Activated naive CD4-positive, alpha-beta T cell treated with anti-CD3 and anti-CD28 coated beads, Interleukin-2, amount 50 U/mL, for 72 hours (primary cell): ENCODE results near the gene PLD4. TPM values are rescaled to one million over a fixed set of nuclear protein-coding genes. Genes with fewer than 3 reads are reported as not detected.
A peak's percentile ranks its signal among the peaks of the same experiment; 100 is the strongest.

ENCODE experiments used
- ATAC-seq, 2 donors: fragments of 150-1000 bp; cut with Tn5 transposase; 2 replicates each; pipeline ENCODE4 v1.10.0; 2021; ENCODE audit warnings: mild to moderate bottlenecking in 2 of 2, moderate library complexity in 2 of 2
- DNase-seq, 2 donors: peaks; one replicate each; pipeline ENCODE4 v3.0.0; 2021 to 2022; ENCODE audit warnings: low spot score in 2 of 2
- H3K27ac Mint-ChIP-seq, 2 donors: one replicate each; pipeline ENCODE4 v1.8.0; 2022; ENCODE audit warnings: mild to moderate bottlenecking in 2 of 2, mixed read lengths in 2 of 2
- H3K36me3 Mint-ChIP-seq, 2 donors: one replicate each; pipeline ENCODE4 v1.8.0; 2022; ENCODE audit warnings: mixed read lengths in 2 of 2
- H3K9me3 Mint-ChIP-seq, 2 donors: one replicate each; pipeline ENCODE4 v1.8.0; 2022; ENCODE audit warnings: mixed read lengths in 2 of 2
- total RNA-seq, 2 donors: library from RNA; stranded (reverse); gene quantifications; one replicate each; pipeline ENCODE4 v1.2.3, GENCODE V29; 2022

The PLD4 gene
- under 1 TPM in 1 of 2 donors, not detected in 1; 0.04 TPM for total RNA-seq

GRCh38 chr14:104924421-104925213, at the start of gene PLD4:
TSS of gene PLD4 (plus strand) at chr14:104924879. CDS start at chr14:104927141, 2,262 bp downstream.
- no peak for DNase-seq
- no peak for ATAC-seq
- Mint-ChIP-seq H3K27ac (peak within 1 kb of the TSS in 1 of 2 donors; percentile 51), H3K36me3 (no peaks in the 10 kb centered on the region), H3K9me3 (peaks cover 0 to 4% of the 10 kb centered on the region in 2 donors)

DNA sequence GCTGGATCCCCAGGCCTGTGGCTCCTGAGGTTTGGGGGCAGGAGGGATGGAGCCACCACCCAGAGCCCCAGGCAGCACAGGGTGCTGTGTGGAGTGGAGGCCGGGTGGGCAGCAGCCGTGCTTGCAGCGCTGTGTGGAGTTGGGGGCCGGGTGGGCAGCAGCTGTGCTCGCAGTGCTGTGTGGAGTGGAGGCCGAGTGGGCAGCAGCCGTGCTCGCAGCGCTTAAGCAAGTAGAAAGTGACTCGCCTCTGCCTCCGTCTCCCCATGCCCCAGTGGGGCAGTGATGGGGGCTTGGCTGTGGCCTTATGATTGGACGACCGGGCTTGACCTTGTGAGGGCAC, 49.3 kb upstream of the PLD4 start:
- ATAC-seq (no peak), DNase-seq (no peak)
- peak overlapping the region in 1 of 2 donors; percentile 29 for H3K27ac Mint-ChIP-seq
- H3K9me3 Mint-ChIP-seq = no peaks in the 10 kb centered on the region
- no peaks in the 10 kb centered on the region for H3K36me3 Mint-ChIP-seq

- no peaks in the 10 kb centered on the region for H3K36me3 Mint-ChIP-seq
- H3K27ac Mint-ChIP-seq = peak overlapping the region in 1 of 2 donors; percentile 29
- DNase-seq (no peak), ATAC-seq (no peak)
- H3K9me3 Mint-ChIP-seq = no peaks in the 10 kb centered on the region
Measured at GRCh38 chr14:104875811-104876210, 48.9 kb upstream of the PLD4 start.

DNA sequence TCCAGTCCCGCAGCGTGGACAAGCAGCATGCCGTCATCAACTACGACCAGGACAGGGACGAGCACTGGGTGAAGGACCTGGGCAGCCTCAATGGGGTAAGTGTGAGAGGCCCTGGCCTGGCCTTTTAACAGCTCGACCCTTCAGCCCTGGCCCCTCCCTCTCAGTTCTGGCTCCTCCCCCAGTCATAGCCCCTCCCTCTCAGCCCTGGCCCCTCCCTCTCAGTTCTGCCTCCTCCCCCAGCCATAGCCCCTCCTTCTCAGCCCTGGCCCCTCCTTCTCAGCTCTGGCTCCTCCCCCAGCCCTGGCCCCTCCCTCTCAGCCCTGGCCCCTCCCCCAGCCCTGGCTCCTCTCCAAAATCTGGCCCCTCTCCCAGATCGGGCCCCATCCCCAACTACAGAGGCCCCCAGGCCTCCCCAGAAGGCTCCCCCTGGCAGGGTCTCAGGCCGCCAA, 48.4 kb upstream of the PLD4 start:
- Mint-ChIP-seq H3K36me3 (no peaks in the 10 kb centered on the region), H3K9me3 (no peaks in the 10 kb centered on the region), H3K27ac (no peak overlapping the region)
- ATAC-seq (peak; percentile 39 to 90), DNase-seq (peak in 1 of 2 donors; percentile 65)

DNA sequence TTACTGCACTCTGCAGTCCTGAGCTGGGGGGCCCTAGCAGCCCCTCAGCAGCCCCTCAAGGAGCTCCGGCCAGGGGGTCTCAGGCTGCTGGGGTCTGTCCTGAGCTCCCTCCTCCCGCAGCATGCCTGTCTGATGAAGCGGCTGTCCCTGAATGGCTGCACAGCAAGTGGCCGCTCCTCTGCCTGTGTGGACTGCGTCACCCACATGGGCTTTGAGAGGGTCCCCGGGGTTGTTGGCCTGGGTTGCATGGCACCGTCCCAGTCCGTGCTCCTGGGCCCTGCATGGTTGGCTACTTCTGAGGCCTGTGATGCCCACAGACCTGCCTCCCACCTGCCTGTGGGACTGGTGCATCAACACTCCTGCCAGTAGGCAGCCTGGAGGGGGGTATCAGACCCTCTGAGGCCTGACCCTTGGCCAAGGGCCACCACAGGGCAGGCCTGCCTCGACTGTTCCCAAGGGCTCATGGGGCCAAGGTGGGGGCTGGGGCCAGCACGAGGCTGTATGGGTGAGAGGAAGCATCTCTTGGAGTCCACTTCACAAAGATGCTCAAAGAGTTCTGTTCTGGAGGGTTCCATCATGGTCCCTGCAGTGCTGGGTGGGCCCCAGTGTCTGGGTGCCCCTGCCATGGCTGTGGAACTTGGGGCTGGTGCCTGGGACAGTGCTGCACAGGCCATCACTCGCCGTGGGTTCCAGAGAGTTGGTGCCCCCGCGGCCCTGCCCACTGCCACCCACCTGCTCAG, 47.4 kb upstream of the PLD4 start:
- no peaks in the 10 kb centered on the region for H3K9me3 Mint-ChIP-seq
- H3K27ac Mint-ChIP-seq = no peak overlapping the region
- H3K36me3 Mint-ChIP-seq = no peaks in the 10 kb centered on the region
- no peak for DNase-seq
- ATAC-seq = no peak

GRCh38 chr14:104877806-104878550, 46.7 kb upstream of the PLD4 start:
- Mint-ChIP-seq H3K36me3 (no peaks in the 10 kb centered on the region), H3K27ac (no peak overlapping the region), H3K9me3 (no peaks in the 10 kb centered on the region)
- ATAC-seq (no peak), DNase-seq (no peak)

DNA sequence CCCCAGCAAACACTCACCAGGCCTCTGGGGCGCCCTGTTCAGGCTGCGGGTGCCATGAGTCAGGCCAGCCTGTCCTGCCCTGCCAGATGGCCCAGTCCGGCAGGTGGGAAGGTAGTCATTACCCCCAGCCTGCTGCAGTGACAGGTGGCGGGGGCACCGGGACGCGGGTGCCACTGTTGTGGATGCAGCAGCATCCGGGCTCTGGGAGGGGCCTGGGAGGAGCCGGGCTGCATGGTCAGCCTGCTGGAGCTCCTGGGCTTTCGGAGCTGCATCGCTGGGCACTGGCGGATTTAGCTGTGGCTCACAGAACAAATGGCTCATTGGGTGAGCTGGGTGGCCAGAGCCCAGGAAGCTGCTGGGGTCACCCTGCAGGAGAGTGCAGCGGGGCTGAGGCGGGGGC, 46.1 kb upstream of the PLD4 start:
- Mint-ChIP-seq H3K9me3 (no peaks in the 10 kb centered on the region), H3K27ac (no peak overlapping the region), H3K36me3 (no peaks in the 10 kb centered on the region)
- ATAC-seq (no peak), DNase-seq (no peak)

DNA sequence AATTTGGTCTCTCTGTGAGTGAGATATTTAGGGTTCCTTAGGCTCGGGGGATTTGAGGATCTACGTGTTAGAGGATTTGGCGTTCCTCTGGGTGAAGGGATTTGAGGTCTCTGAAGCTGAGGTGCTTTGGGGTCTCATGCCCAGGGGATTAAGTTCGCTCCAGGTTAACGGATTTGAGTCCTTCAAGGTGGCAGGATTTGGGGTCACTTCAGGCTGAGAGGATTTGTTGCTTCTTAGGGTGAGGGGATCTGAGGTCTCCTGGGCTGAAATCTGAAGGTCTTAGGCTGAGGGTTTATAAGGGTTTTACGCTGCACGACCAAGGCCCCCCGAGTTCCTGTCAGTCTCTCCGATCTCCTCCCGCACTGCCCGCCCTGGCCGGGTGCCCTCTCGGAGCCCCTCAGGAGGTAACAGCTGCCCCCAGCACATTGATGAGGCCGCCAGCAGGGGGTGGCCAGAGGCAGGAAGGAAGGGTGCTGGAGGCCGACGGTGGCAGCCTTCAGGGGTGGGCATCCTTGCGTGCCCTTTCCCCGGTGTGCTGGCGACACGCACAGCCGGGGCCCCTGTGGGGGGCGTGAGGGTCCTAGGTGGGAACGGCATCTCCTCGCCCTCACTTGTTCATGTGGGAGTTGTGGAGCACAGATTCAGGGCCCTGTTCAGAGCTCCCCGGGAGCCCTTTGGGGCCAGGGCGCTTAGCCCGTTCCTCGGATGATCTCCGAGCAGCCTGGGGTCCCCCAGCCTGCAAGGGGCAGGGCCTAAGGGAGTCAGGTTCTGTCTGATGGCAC, 45.3 kb upstream of the PLD4 start:
- DNase-seq = no peak
- ATAC-seq = no peak
- H3K36me3 Mint-ChIP-seq = no peaks in the 10 kb centered on the region
- H3K9me3 Mint-ChIP-seq = no peaks in the 10 kb centered on the region
- no peak overlapping the region for H3K27ac Mint-ChIP-seq

- Mint-ChIP-seq H3K27ac (no peak overlapping the region), H3K9me3 (no peaks in the 10 kb centered on the region), H3K36me3 (no peaks in the 10 kb centered on the region)
- DNase-seq = no peak
- peak in 1 of 2 donors; percentile 19 for ATAC-seq
Measured at GRCh38 chr14:104879983-104880565, 44.6 kb upstream of the PLD4 start.

DNA sequence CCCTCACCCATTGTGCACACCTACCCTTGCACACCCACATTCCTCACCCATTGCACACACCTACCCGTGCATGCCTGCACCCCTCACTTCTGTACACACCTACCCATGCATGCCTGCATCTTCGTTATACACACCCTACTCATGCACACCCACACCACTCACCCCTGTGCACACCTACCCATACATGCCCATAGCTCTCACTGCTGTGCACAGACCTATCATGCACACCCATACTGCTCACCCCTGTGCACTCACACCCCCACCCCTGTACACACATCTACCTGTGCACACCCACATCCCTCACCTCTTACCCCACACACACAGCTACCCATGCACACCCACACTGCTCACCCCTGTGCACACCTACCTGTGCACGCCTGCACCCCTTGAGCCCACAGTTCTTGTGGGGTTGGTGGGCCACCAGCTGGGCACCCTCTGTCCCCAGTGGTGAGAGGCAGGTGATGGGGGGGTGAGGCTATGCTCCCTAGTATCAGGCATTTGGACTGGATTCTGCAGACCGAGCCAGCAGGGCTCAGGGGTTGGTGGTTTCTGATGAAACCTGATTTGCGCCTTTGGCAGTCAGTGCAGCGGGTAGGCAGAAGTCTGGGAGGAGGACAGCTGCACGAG, 44.0 kb upstream of the PLD4 start:
- Mint-ChIP-seq H3K27ac (no peak overlapping the region), H3K36me3 (no peaks in the 10 kb centered on the region), H3K9me3 (no peaks in the 10 kb centered on the region)
- no peak for ATAC-seq
- DNase-seq = no peak

- Mint-ChIP-seq H3K9me3 (no peaks in the 10 kb centered on the region), H3K27ac (no peak overlapping the region), H3K36me3 (no peaks in the 10 kb centered on the region)
- no peak for DNase-seq
- ATAC-seq = no peak
Measured at GRCh38 chr14:104881369-104881979, 43.2 kb upstream of the PLD4 start.

DNA sequence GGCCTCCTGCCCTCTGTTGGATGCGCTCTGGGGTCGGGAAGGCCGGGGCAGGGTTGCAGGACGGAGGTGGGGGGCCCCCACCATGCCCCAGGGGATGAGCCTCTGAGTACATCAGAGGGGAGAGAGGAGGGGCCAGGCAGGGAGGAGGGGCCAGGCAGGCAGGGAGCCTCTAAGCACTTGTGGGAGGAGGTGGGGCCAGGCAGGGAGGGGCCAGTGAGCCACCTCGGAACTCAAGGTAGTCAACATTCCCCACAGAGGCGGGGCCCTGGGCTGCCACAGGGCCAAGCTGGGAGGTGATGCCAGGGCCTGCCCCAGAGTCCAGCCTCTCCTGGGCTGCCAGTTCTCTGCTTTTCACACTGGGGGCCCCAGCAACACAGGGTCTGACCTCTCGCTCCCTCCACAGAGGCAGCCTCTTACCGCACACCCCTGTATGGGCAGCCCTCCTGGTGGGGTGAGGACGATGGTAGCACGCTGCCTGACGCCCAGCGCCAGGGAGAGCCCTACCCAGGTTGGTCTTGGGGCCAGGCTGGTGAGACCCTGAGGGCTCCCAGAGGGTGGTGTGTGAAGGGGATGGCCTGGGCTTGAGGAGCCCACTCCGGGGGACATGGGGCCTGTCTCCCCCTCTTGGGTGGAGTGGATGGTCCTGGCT, 42.2 kb upstream of the PLD4 start:
- DNase-seq (no peak), ATAC-seq (peak; percentile 33 to 70)
- Mint-ChIP-seq H3K36me3 (no peaks in the 10 kb centered on the region), H3K27ac (no peak overlapping the region), H3K9me3 (no peaks in the 10 kb centered on the region)

DNA sequence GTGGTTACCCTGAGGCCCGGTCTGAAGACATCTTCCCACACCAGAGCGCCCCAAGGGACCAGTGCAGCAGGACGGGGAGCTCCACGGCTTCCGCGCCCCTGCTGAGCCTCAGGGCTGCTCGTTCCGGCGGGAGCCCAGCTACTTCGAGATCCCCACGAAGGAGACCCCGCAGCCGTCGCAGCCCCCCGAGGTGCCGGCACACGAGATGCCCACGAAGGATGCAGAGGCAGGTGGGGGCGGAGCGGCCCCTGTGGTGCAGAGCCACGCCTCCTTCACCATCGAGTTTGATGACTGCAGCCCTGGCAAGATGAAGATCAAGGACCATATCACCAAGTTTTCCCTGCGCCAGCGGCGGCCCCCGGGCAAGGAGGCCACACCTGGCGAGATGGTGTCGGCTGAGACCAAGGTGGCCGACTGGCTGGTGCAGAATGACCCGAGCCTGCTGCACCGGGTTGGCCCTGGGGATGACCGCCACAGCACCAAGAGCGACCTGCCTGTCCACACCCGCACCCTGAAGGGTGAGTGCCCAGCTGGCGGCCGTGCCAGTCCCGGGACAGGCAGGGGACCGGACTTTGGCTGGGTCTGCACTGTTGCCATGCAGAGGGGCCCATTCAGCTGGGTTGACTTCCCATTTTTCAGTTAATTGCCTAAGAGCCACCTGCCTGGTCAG, 41.6 kb upstream of the PLD4 start:
- H3K36me3 Mint-ChIP-seq = no peaks in the 10 kb centered on the region
- H3K9me3 Mint-ChIP-seq = no peaks in the 10 kb centered on the region
- no peak for DNase-seq
- no peak for ATAC-seq
- H3K27ac Mint-ChIP-seq = no peak overlapping the region

GRCh38 chr14:104883681-104884361, 40.9 kb upstream of the PLD4 start:
- Mint-ChIP-seq H3K27ac (no peak overlapping the region), H3K9me3 (no peaks in the 10 kb centered on the region), H3K36me3 (no peaks in the 10 kb centered on the region)
- ATAC-seq = no peak
- no peak for DNase-seq
